Neural cell (in vitro differentiated cells): ENCODE measurements around the gene ZNF200. TPM values are rescaled to one million over a fixed set of nuclear protein-coding genes. Genes with fewer than 3 reads are reported as not detected.

Source experiments
- H2AFZ ChIP-seq: fragments of 200-600, 300-800 bp; sonication (generic), shearing (Covaris generic); 2 replicates; pipeline ENCODE4 v1.6.0; 2014; ENCODE audit warnings: low read depth, mild to moderate bottlenecking, antibody characterized with exemption, low read length, moderate library complexity
- H3F3A ChIP-seq: fragments of 200-600 bp; shearing (Covaris generic); 2 replicates; pipeline ENCODE4 v1.6.1; 2016; ENCODE audit warnings: mild to moderate bottlenecking, moderate library complexity, mixed read lengths, antibody characterized with exemption, low read length; ENCODE audit not compliant: insufficient read depth, poor library complexity, severe bottlenecking
- H3K27ac ChIP-seq: fragments of 200-600, 300-800 bp; sonication (generic), shearing (Covaris generic); 2 replicates; pipeline ENCODE4 v1.5.1; 2014; ENCODE audit warnings: mild to moderate bottlenecking, low read length, moderate library complexity
- H3K27me3 ChIP-seq: fragments of 300-800, 200-600 bp; sonication (generic), shearing (Covaris generic); 2 replicates; pipeline ENCODE4 v1.6.0; 2014; ENCODE audit warnings: mild to moderate bottlenecking, low read depth, low read length, moderate library complexity; ENCODE audit not compliant: insufficient read depth
- H3K36me3 ChIP-seq: fragments of 300-800, 200-600 bp; sonication (generic), shearing (Covaris generic); 2 replicates; pipeline ENCODE4 v1.5.1; 2014; ENCODE audit warnings: mild to moderate bottlenecking, antibody characterized with exemption, low read length, moderate library complexity; ENCODE audit not compliant: insufficient read depth
- H3K4me2 ChIP-seq: fragments of 300-800, 200-600 bp; sonication (generic), shearing (Covaris generic); 2 replicates; pipeline ENCODE4 v1.6.0; 2014; ENCODE audit warnings: mild to moderate bottlenecking, low read length
- H3K4me3 ChIP-seq: fragments of 300-800, 200-600 bp; sonication (generic), shearing (Covaris generic); 2 replicates; pipeline ENCODE4 v1.5.1; 2014; ENCODE audit warnings: mild to moderate bottlenecking, low read length, moderate library complexity
- H3K79me2 ChIP-seq: fragments of 200-600 bp; shearing (Covaris generic); replicated peaks from 2 replicates; pipeline ENCODE4 v1.6.0; 2014; ENCODE audit warnings: mild to moderate bottlenecking, low read length, moderate library complexity; ENCODE audit not compliant: insufficient read depth
- H3K9ac ChIP-seq: fragments of 300-800, 200-600 bp; sonication (generic), shearing (Covaris generic); 2 replicates; pipeline ENCODE4 v1.6.1; 2016; ENCODE audit warnings: mild to moderate bottlenecking, low read length, mixed read lengths
- H3K9me2 ChIP-seq: fragments of 200-600 bp; shearing (Covaris generic); 2 replicates; pipeline ENCODE4 v1.6.1; 2016; ENCODE audit warnings: mild to moderate bottlenecking, low read length, mixed read lengths; ENCODE audit not compliant: insufficient read depth
- H3K9me3 ChIP-seq: fragments of 200-600, 300-800 bp; sonication (generic), shearing (Covaris generic); 2 replicates; pipeline ENCODE4 v1.6.1; 2016; ENCODE audit warnings: mild to moderate bottlenecking, mixed run types, low read length, moderate library complexity, mixed read lengths
- H4K20me1 ChIP-seq: fragments of 200-600 bp; shearing (Covaris generic); 2 replicates; pipeline ENCODE4 v1.6.1; 2016; ENCODE audit warnings: mild to moderate bottlenecking, mixed run types; ENCODE audit not compliant: insufficient read depth
- CTCF ChIP-seq: fragments of 450-650 bp; IDR thresholded peaks from 2 replicates; pipeline ENCODE4 v1.5.1; 2014; ENCODE audit warnings: antibody characterized with exemption, mild to moderate bottlenecking, moderate library complexity; ENCODE audit not compliant: poor library complexity, severe bottlenecking
- EP300 ChIP-seq: fragments of 450-650 bp; conservative IDR thresholded peaks from 2 replicates; pipeline ENCODE4 v1.6.1; 2014; ENCODE audit warnings: antibody characterized with exemption, mild to moderate bottlenecking, moderate library complexity; ENCODE audit not compliant: poor library complexity, severe bottlenecking
- EZH2 ChIP-seq: fragments of 200-600, 300-800 bp; shearing (Covaris generic), sonication (generic); IDR thresholded peaks from 2 replicates; pipeline ENCODE4 v1.6.1; 2014; ENCODE audit warnings: antibody characterized with exemption, low read length, borderline replicate concordance, mild to moderate bottlenecking; ENCODE audit not compliant: insufficient read depth, poor library complexity, severe bottlenecking
- MXI1 ChIP-seq: fragments of 450-650 bp; conservative IDR thresholded peaks from 2 replicates; pipeline ENCODE4 v1.6.1; 2014; ENCODE audit warnings: antibody characterized with exemption, mild to moderate bottlenecking; ENCODE audit not compliant: poor library complexity, severe bottlenecking
- POLR2AphosphoS5 ChIP-seq: IDR thresholded peaks from 2 replicates; pipeline ENCODE4 v1.6.1; 2012
- RAD21 ChIP-seq: fragments of 450-650 bp; conservative IDR thresholded peaks from 2 replicates; pipeline ENCODE4 v1.6.1; 2014; ENCODE audit warnings: antibody characterized with exemption, mild to moderate bottlenecking, moderate library complexity
- REST ChIP-seq: IDR thresholded peaks from 2 replicates; pipeline ENCODE4 v1.6.1; 2012; ENCODE audit warnings: borderline replicate concordance
- SMC3 ChIP-seq: fragments of 450-650 bp; conservative IDR thresholded peaks from 2 replicates; pipeline ENCODE4 v1.6.1; 2014; ENCODE audit warnings: antibody characterized with exemption, mild to moderate bottlenecking, moderate library complexity; ENCODE audit not compliant: poor library complexity
- TAF1 ChIP-seq: IDR thresholded peaks from 2 replicates; pipeline ENCODE4 v1.6.1; 2012; ENCODE audit warnings: low read depth
- polyA plus RNA-seq: library from polyadenylated mRNA; depleted of rRNA; stranded (reverse); fragments of >200 nt; gene quantifications from 2 replicates; pipeline ENCODE4 v1.2.3, GENCODE V29; 2014

Gene ZNF200
- polyA plus RNA-seq, 1 donor from 2014 or later: 20.8 TPM

GRCh38 chr16:3252967-3253366 lies 18.0 kb upstream of the ZNF200 start:
- no peak overlapping the region for H2AFZ ChIP-seq
- H3K9ac ChIP-seq: no peak overlapping the region
- TF ChIP-seq SMC3 (no peak), RAD21 (no peak), EP300 (no peak), MXI1 (no peak), EZH2 (no peak)
- H4K20me1 ChIP-seq: no peaks in the 10 kb centered on the region
- no peaks in the 10 kb centered on the region for H3K36me3 ChIP-seq
- no peak overlapping the region for H3K4me3 ChIP-seq
- H3K9me3 ChIP-seq: no peaks in the 10 kb centered on the region
- no peaks in the 10 kb centered on the region for H3K79me2 ChIP-seq
- H3K4me2 ChIP-seq: no peak overlapping the region
- no peaks in the 10 kb centered on the region for H3K9me2 ChIP-seq
- H3F3A ChIP-seq: no peaks in the 10 kb centered on the region
- no peaks in the 10 kb centered on the region for H3K27me3 ChIP-seq
- H3K27ac ChIP-seq: no peak overlapping the region

GRCh38 chr16:3249451-3249850 lies 14.5 kb upstream of the ZNF200 start:
- Histone ChIP-seq H3K4me2 (no peak overlapping the region), H2AFZ (no peak overlapping the region), H3K9me2 (no peaks in the 10 kb centered on the region), H3K9me3 (no peaks in the 10 kb centered on the region), H3F3A (no peaks in the 10 kb centered on the region), H3K27me3 (no peaks in the 10 kb centered on the region), H3K36me3 (no peaks in the 10 kb centered on the region), H3K9ac (no peak overlapping the region), H4K20me1 (no peaks in the 10 kb centered on the region), H3K27ac (no peak overlapping the region), H3K4me3 (no peak overlapping the region), H3K79me2 (no peaks in the 10 kb centered on the region)
- no peak for TF ChIP-seq MXI1
- no peak for TF ChIP-seq EZH2
- no peak for TF ChIP-seq EP300

GRCh38 chr16:3249020-3249419 lies 14.1 kb upstream of the ZNF200 start:
- Histone ChIP-seq H4K20me1 (no peaks in the 10 kb centered on the region), H3K9ac (no peak overlapping the region), H3F3A (no peaks in the 10 kb centered on the region), H2AFZ (no peak overlapping the region), H3K79me2 (no peaks in the 10 kb centered on the region), H3K4me2 (no peak overlapping the region), H3K4me3 (no peak overlapping the region), H3K27me3 (no peaks in the 10 kb centered on the region), H3K27ac (no peak overlapping the region), H3K9me2 (no peaks in the 10 kb centered on the region), H3K36me3 (no peaks in the 10 kb centered on the region), H3K9me3 (no peaks in the 10 kb centered on the region)
- TF ChIP-seq MXI1 (no peak), CTCF (no peak), REST (no peak), SMC3 (no peak), EZH2 (no peak), RAD21 (no peak), TAF1 (no peak), POLR2AphosphoS5 (no peak), EP300 (no peak)
